SU-DHL-6 (cell line): ENCODE data around the gene AHRR.

Experiments used
- EZH2phosphoT487 ChIP-seq: fragments of 200-600 bp; sonication (generic), shearing (Covaris generic); conservative IDR thresholded peaks from 2 replicates; pipeline ENCODE4 v1.6.1; 2018; ENCODE audit warnings: mild to moderate bottlenecking, antibody characterized with exemption, low read length, moderate library complexity, mixed read lengths
- TF ChIP-seq, protein P1 (sequence below): fragments of 200-600 bp; sonication (generic); IDR thresholded peaks from one replicate; pipeline ENCODE4 v1.5.1; 2017; ENCODE audit warnings: antibody characterized with exemption, mild to moderate bottlenecking, low read length, moderate library complexity; ENCODE audit not compliant: insufficient read depth, poor library complexity, severe bottlenecking

DNA sequence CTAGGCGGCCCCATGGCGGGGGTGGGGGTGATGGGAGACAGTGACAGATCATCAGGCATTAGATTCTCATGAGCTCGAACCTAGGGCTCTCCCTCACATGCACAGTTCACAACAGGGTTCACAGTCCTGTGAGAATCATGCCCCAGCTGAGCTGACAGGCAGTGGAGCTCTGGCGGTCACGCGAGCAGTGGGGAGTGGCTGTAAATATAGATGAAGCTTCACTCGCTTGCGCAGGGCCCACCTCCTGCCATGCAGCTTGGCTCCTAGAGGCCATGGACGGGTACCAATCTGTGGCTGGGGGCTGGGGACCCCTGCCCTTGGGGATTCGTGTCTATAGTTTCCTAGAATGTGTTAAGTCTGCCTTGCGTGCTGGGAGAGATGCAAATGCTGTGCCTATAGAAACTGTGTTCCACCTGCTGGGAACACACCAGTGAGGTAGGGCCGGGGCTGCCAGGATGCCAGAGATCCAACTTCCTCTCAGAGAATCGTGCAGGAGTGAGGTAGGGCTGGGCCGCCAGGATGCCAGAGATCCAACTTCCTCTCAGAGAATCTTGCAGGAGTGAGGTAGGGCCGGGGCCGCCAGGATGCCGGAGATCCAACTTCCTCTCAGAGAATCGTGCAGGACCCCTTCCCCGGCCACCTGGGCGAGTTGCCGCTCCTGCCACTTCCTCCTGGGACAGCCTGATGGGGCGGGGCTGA is 107.4 kb downstream of the AHRR start:
- TF ChIP-seq, protein P1, sequence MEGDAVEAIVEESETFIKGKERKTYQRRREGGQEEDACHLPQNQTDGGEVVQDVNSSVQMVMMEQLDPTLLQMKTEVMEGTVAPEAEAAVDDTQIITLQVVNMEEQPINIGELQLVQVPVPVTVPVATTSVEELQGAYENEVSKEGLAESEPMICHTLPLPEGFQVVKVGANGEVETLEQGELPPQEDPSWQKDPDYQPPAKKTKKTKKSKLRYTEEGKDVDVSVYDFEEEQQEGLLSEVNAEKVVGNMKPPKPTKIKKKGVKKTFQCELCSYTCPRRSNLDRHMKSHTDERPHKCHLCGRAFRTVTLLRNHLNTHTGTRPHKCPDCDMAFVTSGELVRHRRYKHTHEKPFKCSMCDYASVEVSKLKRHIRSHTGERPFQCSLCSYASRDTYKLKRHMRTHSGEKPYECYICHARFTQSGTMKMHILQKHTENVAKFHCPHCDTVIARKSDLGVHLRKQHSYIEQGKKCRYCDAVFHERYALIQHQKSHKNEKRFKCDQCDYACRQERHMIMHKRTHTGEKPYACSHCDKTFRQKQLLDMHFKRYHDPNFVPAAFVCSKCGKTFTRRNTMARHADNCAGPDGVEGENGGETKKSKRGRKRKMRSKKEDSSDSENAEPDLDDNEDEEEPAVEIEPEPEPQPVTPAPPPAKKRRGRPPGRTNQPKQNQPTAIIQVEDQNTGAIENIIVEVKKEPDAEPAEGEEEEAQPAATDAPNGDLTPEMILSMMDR: no peak
- TF ChIP-seq EZH2phosphoT487: no peak
